HL-60 (cell line): ENCODE data around the gene DSE.

Source experiments
- TF ChIP-seq, protein P1 (sequence below): IDR thresholded peaks from one replicate; pipeline ENCODE4 v1.5.1; 2011; ENCODE audit warnings: low read length, control low read depth, inconsistent platforms; ENCODE audit not compliant: insufficient read depth
- TF ChIP-seq, protein P2 (sequence below): IDR thresholded peaks from 2 replicates; pipeline ENCODE4 v1.6.1; 2012; ENCODE audit warnings: low read depth; ENCODE audit not compliant: insufficient replicate concordance

DNA sequence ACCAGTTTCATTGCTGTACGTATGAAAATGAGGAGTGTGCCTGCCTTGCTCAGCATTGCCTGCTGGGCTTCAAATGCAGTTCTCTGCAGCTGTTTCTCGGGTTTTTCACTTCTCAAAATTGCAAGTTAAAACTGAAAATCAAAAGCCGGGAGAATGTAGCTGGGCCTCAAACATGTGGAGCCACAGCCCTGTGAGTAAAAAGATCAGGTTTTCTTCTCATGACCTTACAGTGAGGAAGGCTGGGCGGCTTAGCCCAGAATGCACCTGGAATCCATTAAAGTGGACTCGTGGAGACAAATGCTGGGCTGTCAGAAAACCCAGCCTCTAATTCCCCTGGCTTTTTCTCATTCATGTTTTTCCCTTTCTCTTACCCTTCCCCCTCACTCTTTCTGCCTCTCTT lies 34.4 kb downstream of the DSE start:
- TF ChIP-seq, protein P1, sequence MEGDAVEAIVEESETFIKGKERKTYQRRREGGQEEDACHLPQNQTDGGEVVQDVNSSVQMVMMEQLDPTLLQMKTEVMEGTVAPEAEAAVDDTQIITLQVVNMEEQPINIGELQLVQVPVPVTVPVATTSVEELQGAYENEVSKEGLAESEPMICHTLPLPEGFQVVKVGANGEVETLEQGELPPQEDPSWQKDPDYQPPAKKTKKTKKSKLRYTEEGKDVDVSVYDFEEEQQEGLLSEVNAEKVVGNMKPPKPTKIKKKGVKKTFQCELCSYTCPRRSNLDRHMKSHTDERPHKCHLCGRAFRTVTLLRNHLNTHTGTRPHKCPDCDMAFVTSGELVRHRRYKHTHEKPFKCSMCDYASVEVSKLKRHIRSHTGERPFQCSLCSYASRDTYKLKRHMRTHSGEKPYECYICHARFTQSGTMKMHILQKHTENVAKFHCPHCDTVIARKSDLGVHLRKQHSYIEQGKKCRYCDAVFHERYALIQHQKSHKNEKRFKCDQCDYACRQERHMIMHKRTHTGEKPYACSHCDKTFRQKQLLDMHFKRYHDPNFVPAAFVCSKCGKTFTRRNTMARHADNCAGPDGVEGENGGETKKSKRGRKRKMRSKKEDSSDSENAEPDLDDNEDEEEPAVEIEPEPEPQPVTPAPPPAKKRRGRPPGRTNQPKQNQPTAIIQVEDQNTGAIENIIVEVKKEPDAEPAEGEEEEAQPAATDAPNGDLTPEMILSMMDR = no peak
- TF ChIP-seq, protein P2, sequence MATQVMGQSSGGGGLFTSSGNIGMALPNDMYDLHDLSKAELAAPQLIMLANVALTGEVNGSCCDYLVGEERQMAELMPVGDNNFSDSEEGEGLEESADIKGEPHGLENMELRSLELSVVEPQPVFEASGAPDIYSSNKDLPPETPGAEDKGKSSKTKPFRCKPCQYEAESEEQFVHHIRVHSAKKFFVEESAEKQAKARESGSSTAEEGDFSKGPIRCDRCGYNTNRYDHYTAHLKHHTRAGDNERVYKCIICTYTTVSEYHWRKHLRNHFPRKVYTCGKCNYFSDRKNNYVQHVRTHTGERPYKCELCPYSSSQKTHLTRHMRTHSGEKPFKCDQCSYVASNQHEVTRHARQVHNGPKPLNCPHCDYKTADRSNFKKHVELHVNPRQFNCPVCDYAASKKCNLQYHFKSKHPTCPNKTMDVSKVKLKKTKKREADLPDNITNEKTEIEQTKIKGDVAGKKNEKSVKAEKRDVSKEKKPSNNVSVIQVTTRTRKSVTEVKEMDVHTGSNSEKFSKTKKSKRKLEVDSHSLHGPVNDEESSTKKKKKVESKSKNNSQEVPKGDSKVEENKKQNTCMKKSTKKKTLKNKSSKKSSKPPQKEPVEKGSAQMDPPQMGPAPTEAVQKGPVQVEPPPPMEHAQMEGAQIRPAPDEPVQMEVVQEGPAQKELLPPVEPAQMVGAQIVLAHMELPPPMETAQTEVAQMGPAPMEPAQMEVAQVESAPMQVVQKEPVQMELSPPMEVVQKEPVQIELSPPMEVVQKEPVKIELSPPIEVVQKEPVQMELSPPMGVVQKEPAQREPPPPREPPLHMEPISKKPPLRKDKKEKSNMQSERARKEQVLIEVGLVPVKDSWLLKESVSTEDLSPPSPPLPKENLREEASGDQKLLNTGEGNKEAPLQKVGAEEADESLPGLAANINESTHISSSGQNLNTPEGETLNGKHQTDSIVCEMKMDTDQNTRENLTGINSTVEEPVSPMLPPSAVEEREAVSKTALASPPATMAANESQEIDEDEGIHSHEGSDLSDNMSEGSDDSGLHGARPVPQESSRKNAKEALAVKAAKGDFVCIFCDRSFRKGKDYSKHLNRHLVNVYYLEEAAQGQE = no peak
